ENCODE results near the gene LEFTY2.
"Not testable (repeated sequence)": the region's sequence is repeated elsewhere in the genome, so short reads cannot be mapped to it uniquely, and the experiment has no call there.

LEFTY2 gene

GRCh38 chr1:225940385-225941151 lies 452 bp downstream of the LEFTY2 start:
- H3K9me3 ChIP-seq (ENCODE audit: control insufficient read depth, insufficient read depth, low read depth, low read length), result no peaks in the 10 kb centered on the region
- H3K27ac ChIP-seq (ENCODE audit: extremely low read depth, low read depth, low read length), result no peak overlapping the region
- no peaks in the 10 kb centered on the region for H3K36me3 ChIP-seq (ENCODE audit: control insufficient read depth in 2 of 2, insufficient read depth in 1 of 2, low read length in 2 of 2)
- TF ChIP-seq ZNF549 (tag by site-specific recombination; IDR thresholded peaks at IDR 0.05), result no peak
- no peak for TF ChIP-seq REST (tag by site-specific recombination; IDR thresholded peaks at IDR 0.05)
- TF ChIP-seq INSM2 (tag by site-specific recombination; IDR thresholded peaks at IDR 0.05), result no peak
- TF ChIP-seq ZFP3 (tag by site-specific recombination; IDR thresholded peaks at IDR 0.05; ENCODE audit: low read depth), result no peak
- TF ChIP-seq TCF7L2 (IDR thresholded peaks at IDR 0.05; ENCODE audit: borderline replicate concordance, low read depth, low read length), result no peak
- no peak for TF ChIP-seq ZNF707 (tag by site-specific recombination; IDR thresholded peaks at IDR 0.05)
- no peak for TF ChIP-seq ZNF843 (tag by site-specific recombination; IDR thresholded peaks at IDR 0.05)
- TF ChIP-seq ZBTB10 (tag by site-specific recombination; IDR thresholded peaks at IDR 0.05), result no peak
- TF ChIP-seq ZNF112 (tag by site-specific recombination; IDR thresholded peaks at IDR 0.05), result no peak
- no peak for TF ChIP-seq BCL6B (tag by site-specific recombination; IDR thresholded peaks at IDR 0.05)
- TF ChIP-seq GLIS2 (tag by site-specific recombination; IDR thresholded peaks at IDR 0.05), result no peak
- no peak for TF ChIP-seq PBX3 (CRISPR knock-in tag; IDR thresholded peaks at IDR 0.05)
- no peak for TF ChIP-seq ZNF555 (tag by site-specific recombination; conservative IDR thresholded peaks at IDR 0.05)
- TF ChIP-seq KLF16 (tag by site-specific recombination; IDR thresholded peaks at IDR 0.05), result no peak
- TF ChIP-seq ZNF2 (tag by site-specific recombination; IDR thresholded peaks at IDR 0.05), result no peak
- no peak for TF ChIP-seq SCRT2 (tag by site-specific recombination; IDR thresholded peaks at IDR 0.05)
- POLR2A ChIA-PET, result interaction anchor here (0.7 to 2.2 kb wide), 2 partner anchors 10 to 17 kb away, joined by 4 to 13 read pairs; partner anchors contain the start of gene PYCR2
- CTCF ChIA-PET, result interaction anchor here (3.1 kb wide), 1 partner anchor 21 kb away, joined by 18 read pairs; no protein-coding TSS in a partner anchor
- H3K4me3 ChIP-seq (ENCODE audit: low read depth, low read length), result no peak overlapping the region
- no peaks in the 10 kb centered on the region for H3K4me1 ChIP-seq (ENCODE audit: control insufficient read depth, insufficient read depth, low read length)

- H3K4me1 ChIP-seq (ENCODE audit: control insufficient read depth, insufficient read depth, low read length); H3K9me3 ChIP-seq (ENCODE audit: control insufficient read depth, insufficient read depth, low read depth, low read length); H3K4me3 ChIP-seq (ENCODE audit: low read depth, low read length); H3K36me3 ChIP-seq (ENCODE audit: control insufficient read depth in 2 of 2, insufficient read depth in 1 of 2, low read length in 2 of 2); H3K27ac ChIP-seq (ENCODE audit: extremely low read depth, low read depth, low read length): not testable (repeated sequence)
- ChIA-PET POLR2A (interaction anchor here (2.2 kb wide), 1 partner anchor 17 kb away, joined by 13 read pairs; the partner anchor contains the start of gene PYCR2), CTCF (interaction anchor here (3.1 kb wide), 1 partner anchor 22 kb away, joined by 18 read pairs; no protein-coding TSS in a partner anchor)
These were observed 1.1 kb downstream of the LEFTY2 start for GRCh38 chr1:225939939-225940310.

GRCh38 chr1:225939097-225939938 lies 1.7 kb downstream of the LEFTY2 start:
- ChIA-PET CTCF (interaction anchor here (1.4 to 1.8 kb wide), 3 partner anchors 22 to 48 kb away, joined by 4 to 6 read pairs (median 4); no protein-coding TSS in a partner anchor), POLR2A (interaction anchor here (0.7 to 1.7 kb wide), 2 partner anchors 15 to 21 kb away, joined by 4 to 13 read pairs; partner anchors contain the start of gene PYCR2)
- not testable (repeated sequence) for H3K4me3 ChIP-seq (ENCODE audit: low read depth, low read length); H3K4me1 ChIP-seq (ENCODE audit: control insufficient read depth, insufficient read depth, low read length); H3K27ac ChIP-seq (ENCODE audit: extremely low read depth, low read depth, low read length); H3K9me3 ChIP-seq (ENCODE audit: control insufficient read depth, insufficient read depth, low read depth, low read length); H3K36me3 ChIP-seq (ENCODE audit: control insufficient read depth in 2 of 2, insufficient read depth in 1 of 2, low read length in 2 of 2)

Data from HEK293 (cell line).